ENCODE results near the gene PHLPP1. TPM values are rescaled to one million over a fixed set of nuclear protein-coding genes. Genes with fewer than 3 reads are reported as not detected.

PHLPP1 gene
- total and polyA plus RNA-seq, 2 experiments from 2014 or later: 15.7 to 73.6 TPM

- TF ChIP-seq ZNF462 (CRISPR knock-in tag; IDR thresholded peaks at IDR 0.05): no peak
- TF ChIP-seq EZH2phosphoT487 (IDR thresholded peaks at IDR 0.05; ENCODE audit: unreplicated experiment): no peak
- no peak for TF ChIP-seq ZNF331 (CRISPR knock-in tag; IDR thresholded peaks at IDR 0.05; ENCODE audit: low read depth)
- TF ChIP-seq ZNF114 (CRISPR knock-in tag; IDR thresholded peaks at IDR 0.05): no peak
- no peak for TF ChIP-seq JUNB (IDR thresholded peaks at IDR 0.05; ENCODE audit: unreplicated experiment)
These were observed 14.4 kb downstream of the PHLPP1 start (continued) for GRCh38 chr18:62729487-62730386.

GRCh38 chr18:62730941-62731340, 15.6 kb downstream of the PHLPP1 start:
- H3K27ac Mint-ChIP-seq: no peak overlapping the region
- Histone ChIP-seq H3K4me2 (no peak overlapping the region), H3K27me3 (ENCODE audit: insufficient read depth) (no peaks in the 10 kb centered on the region), H3K4me1 (ENCODE audit: insufficient read depth) (peaks cover 46% of the 10 kb centered on the region), H3K4me3 (no peak overlapping the region), H3K9me2 (ENCODE audit: insufficient read depth) (no peaks in the 10 kb centered on the region), H3K36me3 (ENCODE audit: insufficient read depth) (no peaks in the 10 kb centered on the region), H3K27ac (ENCODE audit: low read depth) (no peak overlapping the region), H3F3A (replicated peaks; ENCODE audit: low read depth) (no peaks in the 10 kb centered on the region), H4K20me1 (replicated peaks; ENCODE audit: insufficient read depth) (peaks cover 41% of the 10 kb centered on the region), H2AFZ (no peak overlapping the region), H3K79me2 (replicated peaks; ENCODE audit: insufficient read depth) (peaks cover 100% of the 10 kb centered on the region)
- peaks cover 53% of the 10 kb centered on the region for H3K4me1 Mint-ChIP-seq
- H3K36me3 Mint-ChIP-seq (ENCODE audit: low read depth): peaks cover 36% of the 10 kb centered on the region
- peaks cover 14% of the 10 kb centered on the region for H3K27me3 Mint-ChIP-seq (ENCODE audit: insufficient read depth, low read depth, poor library complexity)
- no peak overlapping the region for H3K4me3 Mint-ChIP-seq
- DNase-seq (ENCODE audit: low spot score) (no peak), ATAC-seq (no peak)
- H3K9me3 Mint-ChIP-seq: peaks cover 12% of the 10 kb centered on the region
- TF ChIP-seq POLR2AphosphoS5 (IDR thresholded peaks at IDR 0.05; ENCODE audit: low read depth) (no peak), ZNF331 (CRISPR knock-in tag; IDR thresholded peaks at IDR 0.05; ENCODE audit: low read depth) (no peak), EZH2 (IDR thresholded peaks at IDR 0.05; ENCODE audit: low read depth, unreplicated experiment) (no peak), STAT1 (IDR thresholded peaks at IDR 0.05; ENCODE audit: unreplicated experiment) (no peak), EZH2phosphoT487 (IDR thresholded peaks at IDR 0.05; ENCODE audit: unreplicated experiment) (no peak), REST (IDR thresholded peaks at IDR 0.05; ENCODE audit: unreplicated experiment) (no peak), ETS1 (IDR thresholded peaks at IDR 0.05) (no peak), JUNB (IDR thresholded peaks at IDR 0.05; ENCODE audit: unreplicated experiment) (no peak), CREB1 (CRISPR knock-in tag; IDR thresholded peaks at IDR 0.05; ENCODE audit: low read depth) (no peak)
